Keratinocyte (primary cell): ENCODE data around the gene LAMA2. TPM values are rescaled to one million over a fixed set of nuclear protein-coding genes. Genes with fewer than 3 reads are reported as not detected.

Experiments used
- DNase-seq: peaks from one replicate; pipeline ENCODE4 v3.0.0-alpha.2; 2011; ENCODE audit warnings: low read depth, missing footprints, low spot score
- FAIRE-seq: peaks from 2 replicates; lab custom pipeline; 2011; peaks lifted over from hg19 to GRCh38; lab: Jason Lieb, UNC
- H2AFZ ChIP-seq: 2 replicates; pipeline ENCODE4 v1.6.0; 2012; ENCODE audit warnings: low read length, control low read depth, inconsistent platforms; ENCODE audit not compliant: control insufficient read depth
- H3K27ac ChIP-seq: 2 replicates; pipeline ENCODE4 v1.5.1; 2011; ENCODE audit warnings: low read length; ENCODE audit not compliant: control insufficient read depth, insufficient read depth
- H3K27me3 ChIP-seq: 3 replicates; pipeline ENCODE4 v1.6.0; 2011; ENCODE audit warnings: low read length; ENCODE audit not compliant: control insufficient read depth, insufficient read depth; ENCODE audit errors: extremely low read depth
- H3K36me3 ChIP-seq, 2 experiments: 2 replicates in 1 of 2; 3 replicates in 1 of 2; pipeline ENCODE4 v1.5.1; 2011; ENCODE audit warnings: low read length in 2 of 2, mild to moderate bottlenecking in 1 of 2; ENCODE audit not compliant: control insufficient read depth in 2 of 2, insufficient read depth in 2 of 2; ENCODE audit errors: extremely low read depth in 1 of 2
- H3K4me1 ChIP-seq: 3 replicates; pipeline ENCODE4 v1.5.1; 2011; ENCODE audit warnings: low read length; ENCODE audit not compliant: control insufficient read depth, insufficient read depth; ENCODE audit errors: extremely low read depth
- H3K4me2 ChIP-seq: 3 replicates; pipeline ENCODE4 v1.6.0; 2011; ENCODE audit warnings: low read depth, low read length; ENCODE audit not compliant: control insufficient read depth, insufficient read depth; ENCODE audit errors: extremely low read depth
- H3K4me3 ChIP-seq, 3 experiments: fragments of 200-600 bp in 1 of 3; sonication (generic) in 1 of 3; 2 replicates in 2 of 3; 3 replicates in 1 of 3; pipeline ENCODE4 v1.5.1; 2011 to 2016; ENCODE audit warnings: low read length in 3 of 3, mild to moderate bottlenecking in 3 of 3, control low read depth in 2 of 3, inconsistent platforms in 1 of 3, low read depth in 1 of 3, mixed read lengths in 1 of 3, mixed run types in 1 of 3, moderate library complexity in 1 of 3; ENCODE audit not compliant: control insufficient read depth in 2 of 3, insufficient read depth in 2 of 3; ENCODE audit errors: extremely low read depth in 1 of 3
- H3K79me2 ChIP-seq: 2 replicates; pipeline ENCODE4 v1.6.0; 2012; ENCODE audit warnings: low read length; ENCODE audit not compliant: control insufficient read depth, insufficient read depth
- H3K9ac ChIP-seq: 3 replicates; pipeline ENCODE4 v1.6.0; 2011; ENCODE audit warnings: low read length; ENCODE audit not compliant: control insufficient read depth, insufficient read depth; ENCODE audit errors: extremely low read depth
- H3K9me1 ChIP-seq: 3 replicates; pipeline ENCODE4 v1.6.0; 2011; ENCODE audit warnings: low read length; ENCODE audit not compliant: control insufficient read depth, insufficient read depth; ENCODE audit errors: extremely low read depth
- H3K9me3 ChIP-seq: 2 replicates; pipeline ENCODE4 v1.5.1; 2012; ENCODE audit warnings: low read depth, low read length; ENCODE audit not compliant: control insufficient read depth
- H4K20me1 ChIP-seq: 3 replicates; pipeline ENCODE4 v1.6.0; 2011; ENCODE audit warnings: low read length; ENCODE audit not compliant: control insufficient read depth, insufficient read depth; ENCODE audit errors: extremely low read depth
- EZH2 ChIP-seq: IDR thresholded peaks from one replicate; pipeline ENCODE4 v1.6.1; 2012; ENCODE audit warnings: inconsistent platforms, mild to moderate bottlenecking, low read length, moderate library complexity
- dilution Hi-C: fragments of 300-500 bp; cut with MboI; formaldehyde crosslinking; loops from one replicate; pipeline ENCODE4 v1.7.0; 2020; ENCODE audit warnings: low sequenced_read_pairs; ENCODE audit not compliant: extremely low pct_ligation_motif_present
- polyA plus RNA-seq, 5 experiments: library from polyadenylated mRNA; depleted of rRNA in 3 of 5; stranded (reverse) in 3 of 5; stranded (forward) in 1 of 5; unstranded in 1 of 5; fragments of >200 nt; gene quantifications; 1 replicate in 1 of 5; 2 replicates in 3 of 5; 3 replicates in 1 of 5; pipeline versions ENCODE4 v1.2.1 to v1.2.3, GENCODE V29; 2011 to 2012; ENCODE audit warnings: missing spikeins in 2 of 5, low read depth in 1 of 5, low replicate concordance in 1 of 5
- TF ChIP-seq, protein P1 (sequence below), 3 experiments: IDR thresholded peaks in 1 of 3; conservative IDR thresholded peaks in 1 of 3; optimal IDR thresholded peaks in 1 of 3; 2 replicates in 2 of 3; 3 replicates in 1 of 3; pipeline versions ENCODE3 to v1.5.1; 2011; ENCODE audit warnings: low read length in 3 of 3, mild to moderate bottlenecking in 3 of 3, moderate library complexity in 2 of 3, control low read depth in 1 of 3, inconsistent platforms in 1 of 3; ENCODE audit not compliant: insufficient read depth in 2 of 3; ENCODE audit errors: extremely low read depth in 1 of 3

Gene LAMA2
- polyA plus RNA-seq, 1 donor (not counting 4 experiments of a cell fraction or from before 2014, with no cell fraction given), result 1.4 TPM

DNA sequence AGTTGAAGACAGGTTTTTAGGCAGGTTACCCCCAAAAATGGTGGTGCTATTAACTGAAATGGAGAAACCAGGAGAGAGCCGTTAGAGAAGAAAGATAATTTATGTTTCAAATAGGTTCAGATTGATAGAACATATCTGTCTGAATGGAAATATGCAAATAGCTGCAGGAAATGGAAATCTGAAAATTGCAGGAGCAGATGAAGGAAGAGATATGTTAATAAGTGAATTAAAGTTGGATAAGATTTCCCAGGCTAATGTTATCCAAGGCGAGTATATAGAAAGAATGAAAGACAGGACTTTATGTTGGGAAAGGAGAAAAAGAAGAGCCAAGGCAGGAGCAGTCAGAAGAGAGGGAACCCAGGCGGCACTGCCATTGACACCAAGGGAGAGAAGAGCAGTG, 461.4 kb downstream of the LAMA2 start:
- no peak for DNase-seq
- no peak overlapping the region for H3K4me3 ChIP-seq
- no peak overlapping the region for H3K9ac ChIP-seq
- no peaks in the 10 kb centered on the region for H3K4me1 ChIP-seq
- H3K36me3 ChIP-seq, result no peaks in the 10 kb centered on the region
- no peaks in the 10 kb centered on the region for H4K20me1 ChIP-seq
- H3K9me1 ChIP-seq, result no peaks in the 10 kb centered on the region
- H3K9me3 ChIP-seq, result no peaks in the 10 kb centered on the region
- FAIRE-seq, result no peak
- no peak overlapping the region for H3K27ac ChIP-seq
- dilution Hi-C loops, result no loop called here
- no peak overlapping the region for H2AFZ ChIP-seq
- no peak overlapping the region for H3K4me2 ChIP-seq
- H3K79me2 ChIP-seq, result no peaks in the 10 kb centered on the region
- TF ChIP-seq, protein P1, sequence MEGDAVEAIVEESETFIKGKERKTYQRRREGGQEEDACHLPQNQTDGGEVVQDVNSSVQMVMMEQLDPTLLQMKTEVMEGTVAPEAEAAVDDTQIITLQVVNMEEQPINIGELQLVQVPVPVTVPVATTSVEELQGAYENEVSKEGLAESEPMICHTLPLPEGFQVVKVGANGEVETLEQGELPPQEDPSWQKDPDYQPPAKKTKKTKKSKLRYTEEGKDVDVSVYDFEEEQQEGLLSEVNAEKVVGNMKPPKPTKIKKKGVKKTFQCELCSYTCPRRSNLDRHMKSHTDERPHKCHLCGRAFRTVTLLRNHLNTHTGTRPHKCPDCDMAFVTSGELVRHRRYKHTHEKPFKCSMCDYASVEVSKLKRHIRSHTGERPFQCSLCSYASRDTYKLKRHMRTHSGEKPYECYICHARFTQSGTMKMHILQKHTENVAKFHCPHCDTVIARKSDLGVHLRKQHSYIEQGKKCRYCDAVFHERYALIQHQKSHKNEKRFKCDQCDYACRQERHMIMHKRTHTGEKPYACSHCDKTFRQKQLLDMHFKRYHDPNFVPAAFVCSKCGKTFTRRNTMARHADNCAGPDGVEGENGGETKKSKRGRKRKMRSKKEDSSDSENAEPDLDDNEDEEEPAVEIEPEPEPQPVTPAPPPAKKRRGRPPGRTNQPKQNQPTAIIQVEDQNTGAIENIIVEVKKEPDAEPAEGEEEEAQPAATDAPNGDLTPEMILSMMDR (optimal IDR thresholded peaks at IDR 0.05 in 1 of 3, IDR thresholded peaks at IDR 0.05 in 1 of 3, conservative IDR thresholded peaks at IDR 0.05 in 1 of 3; ENCODE audit: extremely low read depth in 1 of 3, insufficient read depth in 2 of 3, low read length in 3 of 3), result no peak
- no peak for TF ChIP-seq EZH2
- H3K27me3 ChIP-seq, result no peaks in the 10 kb centered on the region

DNA sequence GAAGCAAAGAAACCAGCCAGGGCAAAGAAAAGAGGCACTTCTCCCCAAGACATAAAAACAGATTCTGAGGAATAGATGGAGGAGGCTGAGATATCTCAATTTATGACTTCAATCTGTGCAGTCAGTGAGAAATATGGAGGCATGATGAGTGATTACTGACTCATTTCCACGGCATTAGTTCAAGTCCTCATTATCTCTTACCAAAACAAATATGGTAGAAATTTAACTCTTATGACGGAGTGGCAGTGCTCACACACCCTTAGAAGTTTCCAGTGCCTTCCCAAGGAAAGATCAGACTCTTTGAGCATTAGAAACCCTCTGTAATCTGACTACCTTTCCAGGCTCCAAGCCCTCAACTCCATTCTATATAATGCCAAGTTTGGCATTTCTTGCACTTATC, 463.0 kb downstream of the LAMA2 start:
- no peak for TF ChIP-seq EZH2
- TF ChIP-seq, protein P1 (optimal IDR thresholded peaks at IDR 0.05 in 1 of 3, IDR thresholded peaks at IDR 0.05 in 1 of 3, conservative IDR thresholded peaks at IDR 0.05 in 1 of 3; ENCODE audit: extremely low read depth in 1 of 3, insufficient read depth in 2 of 3, low read length in 3 of 3), result no peak

More for the DNA sequence above, 463.0 kb downstream of the LAMA2 start:
- Histone ChIP-seq H3K9me1 (no peaks in the 10 kb centered on the region), H3K9ac (no peak overlapping the region), H3K79me2 (no peaks in the 10 kb centered on the region), H4K20me1 (no peaks in the 10 kb centered on the region), H2AFZ (peak overlapping the region; percentile 2), H3K9me3 (no peaks in the 10 kb centered on the region), H3K4me3 (no peak overlapping the region), H3K4me2 (no peak overlapping the region), H3K27me3 (no peaks in the 10 kb centered on the region), H3K27ac (no peak overlapping the region), H3K4me1 (no peaks in the 10 kb centered on the region), H3K36me3 (no peaks in the 10 kb centered on the region)
- dilution Hi-C loops, result no loop called here
- FAIRE-seq, result no peak
- DNase-seq, result no peak
